Heart right ventricle (tissue), 16 donors: ENCODE data around the gene MBL2. TPM values are rescaled to one million over a fixed set of nuclear protein-coding genes. Genes with fewer than 3 reads are reported as not detected.

Experiments used
- ATAC-seq, 8 donors: fragments of 200-7000 bp; cut with Tn5 transposase; one replicate each; pipeline ENCODE4 v1.9.1; 2020; ENCODE audit warnings: mild to moderate bottlenecking in 8 of 8, moderate library complexity in 8 of 8, moderate number of reproducible peaks in 1 of 8
- DNase-seq, 2 donors: peaks; one replicate each; pipeline ENCODE4 v3.0.0-alpha.2; 2020
- H3K27ac ChIP-seq, 10 donors: fragments of 200-600 bp; sonication (generic) in 2 of 10; one replicate each; pipeline versions ENCODE4 v1.5.0 to v1.8.0; 2020 to 2022; ENCODE audit warnings: mild to moderate bottlenecking in 3 of 10
- H3K27me3 ChIP-seq, 7 donors: fragments of 200-600 bp; one replicate each; pipeline ENCODE4 v1.8.0; 2021 to 2022; ENCODE audit warnings: mild to moderate bottlenecking in 2 of 7
- H3K36me3 ChIP-seq, 9 donors: fragments of 200-600 bp; sonication (generic) in 1 of 9; one replicate each; pipeline versions ENCODE4 v1.5.0 to v1.8.0; 2020 to 2022; ENCODE audit warnings: mild to moderate bottlenecking in 2 of 9
- H3K4me1 ChIP-seq, 9 donors: fragments of 200-600 bp; sonication (generic) in 1 of 9; one replicate each; pipeline versions ENCODE4 v1.5.0 to v1.8.0; 2020 to 2022; ENCODE audit warnings: mild to moderate bottlenecking in 4 of 9
- H3K4me3 ChIP-seq, 10 donors: fragments of 200-600 bp; sonication (generic) in 2 of 10; one replicate each; pipeline versions ENCODE4 v1.5.0 to v1.8.0; 2020 to 2022; ENCODE audit warnings: mild to moderate bottlenecking in 7 of 10, moderate library complexity in 2 of 10
- H3K9me3 ChIP-seq, 11 donors: fragments of 200-600 bp in 10 of 11; sonication (generic) in 2 of 11; one replicate each; pipeline versions ENCODE4 v1.5.0 to v1.8.0; 2013 to 2022; ENCODE audit warnings: mild to moderate bottlenecking in 2 of 11, control low read depth in 1 of 11, moderate library complexity in 1 of 11
- CTCF ChIP-seq, 9 donors: fragments of 200-600 bp; sonication (generic) in 2 of 9; IDR thresholded peaks; one replicate each; pipeline versions ENCODE4 v1.5.0 to v1.8.0; 2021 to 2022; ENCODE audit warnings: antibody characterized with exemption in 9 of 9, mild to moderate bottlenecking in 5 of 9, moderate library complexity in 1 of 9
- WGBS, 2 donors: extraction: QIAGEN DNeasy Blood & Tissue Kit; methylation state at CpG; one replicate each; pipeline ENCODE4 v1.1.7; 2013; ENCODE audit warnings: inconsistent platforms in 1 of 2; 5-methylcytosine and 5-hydroxymethylcytosine counted together
- intact Hi-C, 10 donors: fragments of 100-400 bp; cut with DNase I; formaldehyde crosslinking; loops; one replicate each; pipeline versions ENCODE4 v1.11.1 to v1.14.2; 2022
- polyA plus RNA-seq, 2 donors: library from polyadenylated mRNA; stranded (reverse); fragments of 200-250 nt; gene quantifications; one replicate each; pipeline ENCODE4 v1.2.3, GENCODE V29; 2013
- total RNA-seq, 10 donors: library from RNA; stranded (reverse); fragmentation: NEBNext Ultra II Directional in 3 of 10; extraction: Animal tissue kit (Norgen Biotek cat#: 25700) in 3 of 10; gene quantifications; one replicate each; pipeline versions ENCODE4 v1.2.1 to v1.2.4, GENCODE V29; 2021 to 2023
- donor health status: Arrhythmogenic right ventricular cardiomyopathy.
- donor health status: ischemic (EF 13 %, LVEDD 7.1; RV severe dilation, severe dysfunction).
- donor health status: healthy with polysubstance abuse.
- donor health status: DM: no; HTN: yes; CAD: no.
- donor health status: DM: no; HTN: no; CAD: no.
- donor health status: ischemic (EF 25% LVEDD 6.9; RV normal size, moderate dysfunction).
- donor health status: ischemic (EF 25% LVEDD 5.7; RV mildly dilated, moderate dysfunction).
- donor health status: healthy.
- donor health status: DM: yes; HTN: yes; CAD: no.
- donor health status: Ischemic cardiomyopathy.
- donor health status: ischemic (EF 35%, LVEDD 5.7; RV mildly dilated, moderate dysfunction).
- donor health status: nonischemic (EF 11% LVEDD 7.7; RV severe dilation, severe dysfunction).
- donor health status: DM: yes; HTN: yes; CAD: no.
- donor health status: PGD.
- donor health status: ischemic (EF 29% LVEDD 5.4; RV normal size, mild dysfunction).
- donor health status: nonischemic (EF 23%, LVEDD 6.1; RV moderate dilation, normal function).

The MBL2 gene
- total and polyA plus RNA-seq, 12 donors, result not detected

- TF ChIP-seq CTCF (IDR thresholded peaks at IDR 0.05), result no peak
- no peaks in the 10 kb centered on the region for H3K36me3 ChIP-seq
- H3K9me3 ChIP-seq, result no peaks in the 10 kb centered on the region
- H3K27ac ChIP-seq, result no peak overlapping the region
- intact Hi-C loops, result no loop called here
- DNase-seq (no peak), ATAC-seq (no peak)
- 92 to 94% methylated on average over 2 of the region's 2 CpGs for WGBS, 2 donors
- no peaks in the 10 kb centered on the region for H3K4me1 ChIP-seq
- no peaks in the 10 kb centered on the region for H3K27me3 ChIP-seq
- no peak overlapping the region for H3K4me3 ChIP-seq
These were observed 2.6 kb downstream of the MBL2 start for GRCh38 chr10:52769966-52770365.

GRCh38 chr10:52768001-52768532, 4.5 kb downstream of the MBL2 start:
- DNase-seq, result no peak
- H3K27me3 ChIP-seq, result no peaks in the 10 kb centered on the region
- H3K27ac ChIP-seq, result no peak overlapping the region
- H3K9me3 ChIP-seq, result no peaks in the 10 kb centered on the region
- no peaks in the 10 kb centered on the region for H3K4me1 ChIP-seq
- intact Hi-C loops, result no loop called here
- H3K36me3 ChIP-seq, result no peaks in the 10 kb centered on the region
- H3K4me3 ChIP-seq, result no peak overlapping the region
- peak in 1 of 8 donors; percentile 34 for ATAC-seq
- TF ChIP-seq CTCF (IDR thresholded peaks at IDR 0.05), result no peak
- 55 to 59% methylated on average over 3 of the region's 3 CpGs for WGBS, 2 donors

DNA sequence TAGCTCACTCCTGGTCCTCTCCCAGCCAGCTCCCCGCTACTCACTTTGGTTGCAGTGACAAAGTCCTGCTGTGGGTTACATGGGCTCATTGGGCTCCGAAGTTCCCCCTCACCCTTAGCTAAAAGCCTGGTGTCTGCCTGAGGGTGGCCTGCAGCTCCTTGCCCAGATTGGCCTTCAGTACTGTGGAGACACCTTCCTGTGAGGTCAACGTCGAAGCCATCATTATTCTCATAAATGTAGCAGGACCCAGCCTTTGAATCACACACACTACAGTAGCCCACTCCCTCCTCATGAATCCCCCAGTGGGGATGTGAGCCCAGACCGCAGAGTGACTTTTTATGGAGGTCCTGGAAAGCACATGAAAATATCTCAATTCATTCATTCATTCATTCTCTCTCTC, 10.5 kb downstream of the MBL2 start:
- 82 to 95% methylated on average over 5 of the region's 5 CpGs for WGBS, 2 donors
- no peaks in the 10 kb centered on the region for H3K36me3 ChIP-seq
- no peak for DNase-seq
- H3K27ac ChIP-seq, result no peak overlapping the region
- intact Hi-C loops, result no loop called here
- H3K9me3 ChIP-seq, result no peaks in the 10 kb centered on the region
- H3K4me3 ChIP-seq, result no peak overlapping the region
- peaks cover 0 to 13% (median 0%) of the 10 kb centered on the region in 9 donors for H3K4me1 ChIP-seq
- no peaks in the 10 kb centered on the region for H3K27me3 ChIP-seq
- ATAC-seq, result no peak
- TF ChIP-seq CTCF (IDR thresholded peaks at IDR 0.05), result no peak

GRCh38 chr10:52759154-52759553, 13.4 kb downstream of the MBL2 start:
- TF ChIP-seq CTCF (IDR thresholded peaks at IDR 0.05), result no peak
- H3K4me1 ChIP-seq, result peaks cover 0 to 27% (median 0%) of the 10 kb centered on the region in 9 donors
- H3K9me3 ChIP-seq, result no peaks in the 10 kb centered on the region
- no peaks in the 10 kb centered on the region for H3K27me3 ChIP-seq
- peak in 1 of 8 donors; percentile 35 for ATAC-seq
- intact Hi-C loops, result no loop called here
- H3K4me3 ChIP-seq, result no peak overlapping the region
- no peak for DNase-seq
- H3K27ac ChIP-seq, result no peak overlapping the region
- H3K36me3 ChIP-seq, result no peaks in the 10 kb centered on the region
- WGBS, 2 donors, result 19 to 22% methylated on average over 3 of the region's 3 CpGs
